SKM-1 (cell line): Measurements from ENCODE around the gene MMEL1.
"Not testable (repeated sequence)": the region's sequence is repeated elsewhere in the genome, so short reads cannot be mapped to it uniquely, and the experiment has no call there.

Source experiments
- DNase-seq: peaks from one replicate; lab custom pipeline; 2025; ENCODE audit not compliant: unreplicated experiment; lab: John Stamatoyannopoulos, UW

The MMEL1 gene

DNA sequence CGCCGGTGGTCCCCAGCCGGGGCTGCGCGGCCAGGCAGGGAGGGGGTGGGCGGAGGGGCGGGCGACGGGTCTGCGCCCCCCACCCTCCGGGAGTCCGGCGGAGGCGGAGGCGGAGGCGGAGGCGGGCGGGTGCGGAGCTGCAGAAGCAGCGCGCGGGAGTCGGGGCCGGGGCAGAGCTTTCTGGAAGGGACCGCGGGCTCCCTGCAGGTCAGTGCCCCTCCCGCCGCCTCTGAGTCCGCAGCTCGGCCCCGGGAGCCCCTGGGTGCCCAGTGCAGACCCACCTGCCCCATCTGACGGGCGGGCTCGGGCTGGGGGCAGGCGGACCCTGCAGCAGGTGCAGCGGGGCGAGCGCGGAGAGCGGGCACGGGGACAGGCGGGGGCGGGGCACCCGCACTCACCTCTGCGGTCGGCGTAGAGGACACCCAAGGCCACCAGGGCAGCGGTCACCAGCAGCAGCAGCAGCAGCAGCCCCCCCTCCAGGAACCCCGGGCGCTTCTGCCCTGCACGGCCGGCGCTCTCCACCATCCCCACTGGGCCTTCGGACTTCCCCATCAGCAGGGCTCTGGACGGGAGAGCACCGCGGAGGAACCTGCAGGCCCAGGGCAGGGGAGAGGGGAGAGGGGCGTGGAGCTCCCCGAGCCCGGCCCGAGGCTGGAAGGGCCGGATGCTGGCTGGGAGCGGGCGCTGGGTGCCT lies 3.7 kb downstream of the MMEL1 start:
- no peak for DNase-seq

DNA sequence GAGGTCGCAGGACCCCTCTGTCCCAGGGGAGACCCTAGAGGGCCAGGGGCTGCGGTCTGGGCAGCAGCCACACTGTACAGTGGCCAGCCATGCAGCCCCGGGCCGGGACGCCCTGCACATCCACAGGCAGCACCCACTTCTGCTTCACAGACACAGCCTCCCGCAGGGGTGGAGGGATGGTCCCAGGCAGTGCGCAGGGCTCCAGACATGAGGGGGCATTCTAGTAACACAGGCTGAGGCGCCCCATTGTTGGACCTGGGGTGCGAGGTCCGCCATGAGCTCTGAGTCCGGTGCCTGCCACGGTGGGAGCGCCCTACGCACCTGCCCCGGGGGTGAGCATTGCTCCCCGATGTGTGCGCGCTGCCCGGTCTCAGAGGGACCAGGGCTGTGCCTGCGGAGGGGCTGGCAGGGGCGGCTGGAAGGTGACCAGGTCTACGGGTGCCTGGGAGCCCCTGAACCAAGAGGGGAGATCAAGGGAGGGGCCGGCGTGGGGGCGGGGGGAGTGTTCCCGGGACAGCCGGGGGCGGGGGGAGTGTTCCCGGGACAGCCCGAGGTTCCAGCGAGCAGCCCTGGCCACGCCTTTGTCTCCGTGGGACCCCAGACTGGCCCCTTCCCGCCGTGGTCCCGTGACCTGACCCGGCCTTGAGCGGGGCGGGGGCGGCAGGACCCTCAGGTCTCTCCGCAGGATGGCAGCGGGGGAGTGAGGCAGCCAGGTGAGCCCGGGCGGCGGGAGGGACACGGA lies 4.5 kb downstream of the MMEL1 start:
- DNase-seq, result no peak

DNA sequence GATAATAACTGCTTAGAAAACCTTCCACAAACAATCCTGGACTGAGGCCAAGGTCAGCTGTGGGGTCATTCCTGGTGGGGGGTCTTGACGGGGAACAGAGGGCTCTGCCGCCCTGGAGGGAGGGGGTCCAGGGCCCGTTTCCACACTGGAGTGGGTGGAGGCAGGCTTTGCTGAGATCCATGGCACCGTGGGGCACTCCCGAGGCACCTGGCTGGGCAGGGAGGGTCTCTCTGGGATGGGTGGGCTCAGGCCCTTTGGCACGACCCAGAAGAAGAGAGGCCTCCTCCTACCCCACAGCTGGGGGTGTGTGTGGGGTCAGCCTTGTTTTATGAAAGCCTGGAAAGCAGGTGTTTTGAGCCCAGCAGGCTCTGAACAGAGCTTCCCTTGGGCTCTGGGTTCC lies 5.1 kb downstream of the MMEL1 start:
- DNase-seq, result no peak

DNA sequence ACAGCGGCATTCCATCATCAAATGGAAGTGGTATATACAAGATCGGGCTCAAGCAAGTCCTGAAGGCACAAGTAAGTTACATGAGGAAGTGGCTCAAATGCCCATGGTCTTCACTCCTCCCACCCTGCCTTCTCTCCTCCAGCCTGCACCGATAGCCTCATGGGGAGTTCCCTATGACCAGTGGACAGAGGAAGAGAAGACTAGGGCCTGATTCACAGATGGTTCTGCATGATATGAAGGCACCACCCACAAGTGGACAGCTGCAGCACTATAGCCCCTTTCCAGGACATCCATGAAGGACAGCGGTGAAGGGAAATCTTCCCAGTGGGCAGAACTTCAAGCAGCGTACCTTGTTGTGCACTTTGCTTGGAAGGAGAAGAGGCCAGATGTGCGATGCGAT lies 7.1 kb downstream of the MMEL1 start:
- DNase-seq, result not testable (repeated sequence)

DNA sequence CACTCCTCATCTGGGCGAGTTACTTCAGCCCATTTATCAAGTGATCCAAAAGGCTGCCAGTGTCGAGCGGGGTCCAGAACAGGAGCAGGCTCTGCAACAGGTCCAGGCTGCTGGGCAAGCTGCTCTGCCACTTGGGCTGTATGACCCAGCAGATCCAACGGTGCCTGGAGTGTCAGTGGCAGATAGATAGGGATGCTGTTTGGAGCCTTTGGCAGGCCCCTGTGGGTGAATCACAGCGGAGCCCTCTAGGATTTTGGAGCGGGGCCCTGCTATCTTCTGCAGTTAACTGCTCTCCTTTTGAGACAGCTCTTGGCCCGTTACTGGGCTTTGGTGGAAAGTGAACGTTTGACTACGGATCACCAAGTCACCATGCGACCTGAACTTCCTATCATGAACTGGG lies 7.5 kb downstream of the MMEL1 start:
- DNase-seq, result no peak

DNA sequence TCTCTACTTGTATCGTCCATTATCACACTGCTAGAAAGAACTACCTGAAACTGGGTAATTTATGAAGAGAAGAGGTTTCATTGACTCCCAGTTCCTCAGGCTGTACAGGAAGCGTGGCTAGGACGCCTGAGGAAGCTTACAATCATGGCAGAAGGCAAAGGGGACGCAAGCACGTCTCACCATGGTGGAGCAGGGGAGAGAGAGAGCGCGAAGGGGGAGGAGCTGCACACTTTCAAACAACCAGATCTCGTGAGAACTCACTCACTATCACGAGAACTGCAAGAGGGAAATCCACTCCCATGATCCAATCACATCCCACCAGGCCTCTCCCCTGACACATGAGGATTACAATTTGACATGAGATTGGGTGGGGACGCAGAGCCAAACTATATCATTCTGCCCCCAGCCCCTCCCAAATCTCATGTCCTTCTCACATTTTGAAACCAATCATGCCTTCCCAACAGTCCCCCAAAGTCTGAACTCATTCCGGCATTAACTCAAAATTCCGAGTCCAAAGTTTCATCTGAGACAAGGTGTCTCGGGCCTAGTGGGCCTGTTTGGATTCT lies 8.0 kb downstream of the MMEL1 start:
- no peak for DNase-seq

DNA sequence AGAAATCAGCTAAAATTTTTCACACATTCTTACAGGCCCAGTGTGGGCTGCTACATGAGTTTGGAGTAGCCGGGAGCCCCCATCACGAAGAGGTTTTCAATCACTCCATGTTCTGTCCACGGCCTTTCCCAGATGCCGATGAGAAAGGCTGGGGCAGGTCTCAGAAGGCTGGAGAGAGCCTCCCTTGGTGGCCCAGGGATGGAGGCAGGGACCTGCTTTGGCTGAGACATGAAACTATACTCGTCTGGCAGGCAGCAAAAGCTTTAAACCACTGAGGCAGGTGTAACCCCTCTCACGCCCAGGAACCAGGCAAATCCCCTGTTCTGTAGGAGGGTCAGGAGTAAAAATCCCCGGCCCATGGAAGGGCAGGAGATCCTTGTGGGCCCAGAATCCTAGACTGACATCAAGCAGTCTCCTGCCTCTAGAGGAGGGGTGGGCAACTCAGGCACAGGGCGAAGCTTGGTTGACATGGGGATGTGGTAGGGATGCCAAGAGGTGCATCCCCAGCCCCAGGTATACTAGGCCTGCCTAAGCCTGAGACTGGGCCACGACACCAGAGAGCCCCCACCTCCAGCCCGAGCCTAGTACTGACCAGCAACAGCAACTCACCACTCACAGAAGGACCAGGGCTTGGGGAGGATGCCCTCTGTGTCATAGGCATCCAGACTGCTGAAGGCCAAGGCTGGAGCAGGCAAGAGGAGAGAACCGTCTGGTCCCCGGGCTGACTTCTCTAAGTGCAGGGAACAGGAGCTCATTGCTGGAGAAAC lies 9.1 kb downstream of the MMEL1 start:
- DNase-seq, result no peak

DNA sequence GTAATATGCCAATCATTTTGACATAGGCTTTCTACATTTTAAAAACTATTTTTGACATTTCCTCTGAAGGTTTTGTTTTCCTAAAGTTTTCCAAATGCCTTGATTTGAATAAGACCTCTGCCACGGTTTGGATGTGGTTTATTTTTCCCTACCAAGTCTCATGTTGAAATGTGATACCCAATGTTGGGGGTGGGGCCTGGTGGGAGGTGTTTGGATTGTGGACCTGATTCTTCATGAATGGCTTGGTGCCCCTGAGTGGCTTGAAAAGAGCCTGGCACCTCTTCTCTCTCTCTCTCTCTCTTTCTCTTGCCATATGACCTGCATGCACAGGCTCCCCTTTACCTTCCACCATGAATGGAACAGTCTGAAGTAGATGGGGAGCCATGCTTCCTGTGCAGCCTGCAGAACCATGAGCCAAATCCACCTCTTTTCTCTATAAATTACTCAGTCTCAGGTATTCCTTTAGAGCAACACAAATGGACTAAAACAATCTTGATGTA lies 14.8 kb downstream of the MMEL1 start:
- no peak for DNase-seq

DNA sequence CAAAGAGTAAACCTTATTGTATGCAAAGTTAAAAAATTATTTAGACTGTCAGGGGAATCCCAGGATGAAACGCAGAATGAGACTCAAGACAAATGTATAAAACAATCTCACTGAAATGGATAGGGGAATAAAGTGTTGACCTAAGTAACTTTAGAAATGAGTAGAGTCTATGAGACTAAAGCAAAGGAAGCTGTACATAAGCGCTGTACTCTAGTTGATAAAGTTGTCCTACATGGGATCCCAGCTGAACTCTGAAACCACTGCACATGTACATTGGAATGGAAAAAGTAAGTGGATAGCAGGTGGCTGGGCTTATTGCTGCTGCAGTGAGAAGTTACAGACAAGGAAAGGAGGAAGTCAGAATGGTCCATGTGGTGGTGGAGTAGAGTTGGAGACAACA lies 18.7 kb downstream of the MMEL1 start:
- DNase-seq, result no peak

DNA sequence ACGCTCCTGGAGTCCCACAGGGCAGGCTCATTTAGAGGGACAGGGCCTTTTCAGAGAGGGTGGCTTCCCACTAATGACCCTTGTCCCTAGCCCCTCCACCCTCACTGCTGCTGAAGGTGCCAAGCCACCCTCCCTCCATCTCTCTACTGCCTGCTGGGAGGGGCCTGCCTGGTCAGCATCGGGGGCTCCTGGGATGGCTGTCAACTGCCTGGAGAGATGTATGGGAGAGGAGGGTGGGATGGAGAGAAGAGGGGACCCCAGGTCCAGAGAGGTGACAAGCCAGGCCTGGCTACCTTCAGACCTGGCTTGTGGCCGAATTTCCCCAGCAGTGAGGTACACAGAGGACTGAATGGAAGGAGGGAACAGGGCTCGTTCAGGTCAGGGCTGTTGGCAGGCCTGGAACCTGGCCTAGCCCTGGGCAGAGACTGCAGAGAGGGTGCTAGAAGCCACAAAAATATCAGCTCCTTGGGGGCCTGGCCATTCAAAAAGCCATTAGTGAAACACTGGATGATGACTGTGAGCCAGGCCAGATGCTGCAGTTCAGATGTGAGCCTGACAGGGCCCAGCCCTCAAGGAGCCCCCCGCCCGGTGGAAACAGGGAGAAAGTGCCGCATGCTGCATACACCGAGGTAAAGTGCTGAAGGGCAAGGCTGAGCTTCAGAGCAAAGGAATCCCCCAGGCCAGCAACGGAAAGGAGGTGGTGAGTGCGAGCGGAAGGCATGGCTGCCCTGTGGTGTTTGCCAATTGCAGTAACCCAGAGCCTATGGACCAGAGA lies 20.0 kb downstream of the MMEL1 start:
- no peak for DNase-seq

DNA sequence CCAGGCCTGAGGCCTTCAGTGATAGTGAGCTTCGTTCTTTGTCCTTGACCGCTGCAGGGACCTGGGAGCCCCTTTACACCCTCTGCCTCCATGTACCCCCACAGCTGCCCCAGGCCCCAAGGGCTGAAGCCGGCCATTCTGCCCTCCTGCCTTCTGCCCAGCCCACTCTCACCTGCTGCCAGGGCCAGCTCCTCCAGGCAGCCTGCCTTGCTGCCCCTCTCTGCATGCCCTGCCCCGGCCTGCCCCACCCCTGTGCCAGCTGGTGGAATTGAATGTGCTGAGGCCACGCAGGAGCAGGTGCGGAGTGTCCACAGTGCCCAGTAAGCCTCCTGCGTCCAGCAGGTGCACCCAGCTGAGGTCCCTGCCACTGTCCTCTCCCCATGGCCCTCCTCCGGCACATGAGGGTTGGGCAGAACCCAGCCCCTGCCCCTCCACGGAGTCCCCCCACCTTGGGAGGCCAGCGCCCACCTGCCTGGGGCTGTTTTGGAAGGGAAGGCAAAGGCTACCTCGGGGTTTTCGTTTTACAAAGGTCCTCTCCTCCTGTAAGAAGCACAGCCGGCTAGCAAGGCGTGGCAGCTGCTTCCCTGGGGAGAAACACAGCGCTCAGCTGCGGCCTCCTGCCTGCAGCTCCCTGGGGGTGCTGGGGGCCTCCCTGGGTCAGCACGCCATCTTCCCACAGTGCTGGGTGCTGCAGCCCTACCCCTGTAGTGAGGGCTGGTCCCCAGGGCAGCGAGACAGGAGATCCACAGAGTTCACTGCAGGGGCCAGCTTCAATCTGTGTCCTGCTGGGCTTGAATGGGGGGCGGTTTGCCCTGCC lies 21.0 kb downstream of the MMEL1 start:
- DNase-seq, result no peak

DNA sequence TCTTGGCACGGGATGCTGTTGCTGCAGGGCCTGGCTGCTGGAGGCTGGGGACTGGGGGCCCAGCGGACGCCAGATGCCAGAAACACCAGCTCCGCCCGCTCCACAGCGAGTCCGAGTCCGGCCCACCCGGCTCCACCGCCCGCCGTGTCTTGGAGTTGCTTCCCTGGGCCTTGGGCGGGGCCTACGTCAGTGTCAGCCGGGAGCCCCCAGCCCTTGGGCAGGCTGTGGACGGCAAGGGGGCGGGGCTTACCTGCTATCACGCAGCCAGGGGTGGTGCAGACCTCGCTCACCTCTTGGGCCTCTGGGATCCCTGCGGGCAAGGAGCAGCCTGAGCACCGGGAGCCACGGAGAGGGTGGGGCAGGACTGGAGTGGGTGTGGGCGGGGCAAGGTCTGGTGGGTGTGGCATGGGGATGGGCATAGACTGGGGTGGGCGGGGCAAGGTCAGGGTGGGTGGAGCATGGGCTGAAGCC lies 21.8 kb downstream of the MMEL1 start:
- no peak for DNase-seq

DNA sequence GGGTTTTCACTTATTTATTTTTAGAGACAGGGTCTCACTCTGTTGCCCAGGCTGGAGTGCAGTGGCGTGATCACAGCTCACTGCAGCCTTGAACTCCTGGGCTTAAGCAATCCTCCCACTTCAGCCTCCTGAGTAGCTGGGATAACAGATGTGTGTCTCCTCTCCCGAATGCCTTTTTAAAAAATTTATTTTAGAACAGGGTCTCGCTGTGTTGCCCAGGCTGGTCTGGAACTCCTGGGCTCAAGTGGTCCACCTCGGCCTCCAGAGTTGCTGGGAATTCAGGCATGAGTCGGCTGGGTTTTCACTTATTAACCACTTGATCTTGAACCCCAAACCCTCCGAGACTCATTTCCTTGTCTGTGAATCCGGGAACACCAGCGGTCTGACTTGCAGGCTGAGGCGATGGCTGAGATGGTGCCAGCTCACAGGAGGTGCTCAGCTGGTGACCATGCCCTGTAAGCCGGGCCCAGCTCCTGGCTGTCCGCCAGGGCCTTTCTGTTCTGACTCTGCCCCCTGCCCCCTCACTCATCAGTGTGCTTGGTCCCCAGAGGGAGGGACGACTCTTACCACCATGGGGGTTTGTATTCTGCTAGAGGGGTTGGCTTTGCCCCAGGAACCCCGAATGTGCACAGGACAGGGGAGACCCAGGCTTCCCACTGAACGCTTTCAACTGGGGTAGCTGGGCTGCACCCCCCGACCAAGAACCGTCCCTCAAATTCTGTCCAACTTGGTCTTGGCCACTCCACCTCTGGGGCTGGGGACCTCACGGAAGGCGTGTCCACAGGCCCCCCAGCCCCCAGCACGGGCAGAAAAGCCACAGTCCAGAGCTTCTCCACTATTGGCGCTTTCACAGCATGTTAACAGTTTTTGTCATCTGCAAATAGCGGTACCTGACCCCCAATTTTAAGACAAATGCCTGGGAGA lies 22.5 kb downstream of the MMEL1 start:
- no peak for DNase-seq

DNA sequence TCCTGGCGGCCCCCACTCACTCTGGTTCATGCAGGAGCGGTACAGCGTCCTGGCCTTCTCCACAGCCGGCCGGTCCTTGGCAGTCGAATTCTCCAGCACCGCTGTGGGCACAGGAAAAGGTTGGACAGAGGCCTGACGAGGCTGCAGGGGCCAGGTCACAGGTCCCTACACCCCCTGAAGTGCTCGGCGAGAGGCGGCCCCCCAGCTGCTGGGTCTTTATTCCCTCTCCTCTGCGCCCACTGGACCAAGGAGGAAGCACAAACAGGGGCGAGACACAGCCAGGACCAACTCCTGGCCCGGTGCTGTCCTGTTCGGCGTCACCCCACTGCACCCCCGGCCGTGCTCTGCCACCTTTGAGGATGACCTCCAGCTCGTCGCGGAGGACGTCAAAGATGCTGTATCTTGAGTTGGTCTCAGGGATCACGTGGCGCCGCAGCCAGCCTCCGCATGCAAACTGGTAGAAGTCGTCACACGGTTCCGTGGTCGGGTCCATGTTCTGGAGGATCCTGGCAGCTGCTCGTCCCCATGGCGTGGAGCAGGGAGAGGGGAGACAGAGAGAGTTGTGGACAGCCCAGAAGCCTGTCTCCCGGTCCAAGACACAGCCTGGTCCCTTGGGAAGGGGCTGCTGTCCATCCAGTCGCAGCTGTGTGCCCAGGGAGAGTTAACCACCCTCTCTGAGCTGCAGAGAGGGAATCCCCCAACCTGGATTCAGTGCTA lies 23.3 kb downstream of the MMEL1 start:
- DNase-seq, result no peak

DNA sequence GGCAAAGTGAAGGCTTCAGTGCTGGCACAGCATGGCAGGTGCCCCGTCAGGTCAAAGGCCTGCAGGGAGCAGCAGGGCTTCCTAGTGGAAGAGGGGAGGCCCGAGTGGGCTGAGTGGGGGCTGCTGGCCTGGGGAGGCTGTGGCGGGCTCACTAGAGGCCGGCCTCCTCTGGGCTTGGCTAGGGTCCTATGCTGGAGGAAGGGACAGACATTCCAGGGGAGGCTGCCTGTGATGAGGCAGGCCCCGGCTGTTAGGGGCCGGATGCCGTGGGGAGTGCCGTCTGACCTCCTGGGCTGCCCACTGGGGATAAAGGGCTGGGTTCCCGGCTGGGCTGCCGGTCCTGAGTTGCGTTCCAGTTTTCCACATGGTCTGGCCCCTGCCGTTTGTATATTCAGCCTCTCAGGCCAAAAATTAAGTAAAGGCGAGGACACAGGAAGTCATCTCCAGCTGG lies 25.1 kb downstream of the MMEL1 start:
- DNase-seq, result no peak

DNA sequence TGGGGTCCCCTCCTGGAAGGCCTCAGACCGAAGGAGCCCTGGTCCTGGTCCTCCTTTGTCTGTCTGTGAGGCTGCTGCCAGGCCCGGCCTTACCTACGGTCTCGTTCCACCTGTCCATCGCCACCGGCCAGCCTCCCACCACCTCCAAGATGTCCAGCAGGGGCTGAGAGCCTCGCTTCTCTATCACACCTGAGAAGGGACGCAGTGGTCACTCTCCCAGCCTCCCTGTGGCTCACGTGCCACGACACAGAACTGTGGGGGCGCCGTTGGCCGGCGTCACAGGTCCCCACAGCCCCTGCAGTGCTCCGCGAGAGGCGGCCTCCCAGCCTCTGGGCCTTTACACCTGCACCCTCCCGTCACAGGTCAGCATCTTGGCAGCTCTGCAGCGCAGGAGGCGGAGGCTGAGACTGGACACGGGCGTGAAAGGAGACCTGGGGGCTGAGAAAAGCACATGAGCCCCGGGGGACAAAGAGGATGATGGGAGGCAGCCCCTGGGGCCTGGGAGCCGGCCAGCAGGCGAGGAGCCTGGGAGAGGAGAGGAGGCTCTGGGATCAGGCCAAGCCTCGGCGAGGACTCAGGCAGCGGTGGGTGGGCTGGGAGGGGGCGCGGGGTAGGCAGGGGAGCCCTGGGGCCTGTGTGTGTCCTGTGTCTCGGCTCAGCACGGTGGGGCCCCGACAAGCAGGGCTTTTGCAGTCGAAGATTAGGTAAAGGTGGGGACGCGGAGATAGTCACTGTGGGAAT lies 25.8 kb downstream of the MMEL1 start:
- DNase-seq, result no peak

DNA sequence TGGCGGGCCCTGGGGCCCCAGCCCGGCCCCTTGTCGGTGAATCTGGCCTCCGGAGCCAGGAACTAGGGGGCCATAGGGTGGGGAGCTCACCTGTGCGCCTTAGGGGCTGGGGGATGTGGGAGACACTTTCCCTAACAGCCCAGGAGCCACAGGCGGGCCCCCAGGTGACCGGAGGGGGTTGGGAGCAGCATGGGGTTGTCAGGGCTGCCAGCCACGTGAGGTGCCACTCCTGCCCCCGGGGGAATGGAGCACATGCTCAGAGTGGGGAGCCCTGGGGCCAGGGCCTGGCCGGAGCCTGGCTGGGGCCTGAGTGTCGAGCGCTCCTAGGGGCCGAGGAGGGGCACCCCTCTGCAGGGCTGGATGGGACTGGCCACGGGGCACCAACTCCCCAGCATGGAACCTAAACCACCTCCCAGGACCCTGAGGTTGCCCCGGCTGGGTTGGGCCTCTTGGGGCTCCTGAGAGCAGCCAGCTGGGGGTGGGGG lies 26.4 kb downstream of the MMEL1 start:
- no peak for DNase-seq
